Caco-2 (cell line): ENCODE data around the gene DCUN1D3. TPM values are rescaled to one million over a fixed set of nuclear protein-coding genes. Genes with fewer than 3 reads are reported as not detected.

Experiments
- BruUV-seq: library from RNA; stranded (reverse); fragments of 400-500 nt; replicated peaks from 2 replicates; lab custom pipeline; 2021; lab: Mats Ljungman, UMichigan
- CTCF ChIA-PET: fragments of 300-600 bp; sonication (Branson Sonifier 250); formaldehyde crosslinking; loops from one replicate; lab custom pipeline; 2022; ENCODE audit warnings: antibody characterized with exemption; lab: Charles Lee
- POLR2A ChIA-PET: fragments of 300-600 bp; sonication (Branson Sonifier 250); formaldehyde crosslinking; loops from one replicate; lab custom pipeline; 2022; ENCODE audit warnings: antibody characterized with exemption; lab: Charles Lee
- DNase-seq, 2 experiments: peaks; one replicate each; pipeline versions ENCODE4 v3.0.0 to v3.0.0-alpha.2; 2020 to 2022
- H3K27me3 ChIP-seq: replicated peaks from 2 replicates; pipeline ENCODE4 v1.6.0; 2011; ENCODE audit warnings: low read length; ENCODE audit not compliant: control insufficient read depth, insufficient read depth
- H3K36me3 ChIP-seq: 2 replicates; pipeline ENCODE4 v1.5.1; 2011; ENCODE audit warnings: low read length; ENCODE audit not compliant: control insufficient read depth, insufficient read depth
- H3K4me1 ChIP-seq: fragments of 250-450 bp; sonication (Bioruptor Pico); 2 replicates; pipeline ENCODE4 v1.5.1; 2020; ENCODE audit warnings: mild to moderate bottlenecking
- H3K4me3 ChIP-seq: 2 replicates; pipeline ENCODE4 v1.5.1; 2011; ENCODE audit warnings: low read depth, mild to moderate bottlenecking, control low read depth, low read length
- H3K9me3 ChIP-seq: fragments of 250-450 bp; sonication (Bioruptor Pico); 2 replicates; pipeline ENCODE4 v1.5.1; 2020; ENCODE audit warnings: mild to moderate bottlenecking, moderate library complexity
- H3K27ac Mint-ChIP-seq: one replicate; pipeline ENCODE4 v1.8.0; 2022; ENCODE audit warnings: mixed read lengths; ENCODE audit not compliant: unreplicated experiment
- H3K27me3 Mint-ChIP-seq: one replicate; pipeline ENCODE4 v1.8.0; 2022; ENCODE audit warnings: mixed read lengths; ENCODE audit not compliant: insufficient read depth, unreplicated experiment
- H3K36me3 Mint-ChIP-seq: one replicate; pipeline ENCODE4 v1.8.0; 2022; ENCODE audit warnings: mild to moderate bottlenecking, mixed read lengths; ENCODE audit not compliant: insufficient read depth, unreplicated experiment
- H3K4me1 Mint-ChIP-seq: one replicate; pipeline ENCODE4 v1.8.0; 2022; ENCODE audit warnings: low read depth, mixed read lengths; ENCODE audit not compliant: unreplicated experiment
- H3K4me3 Mint-ChIP-seq: one replicate; pipeline ENCODE4 v1.8.0; 2022; ENCODE audit warnings: mild to moderate bottlenecking, moderate library complexity, mixed read lengths; ENCODE audit not compliant: unreplicated experiment
- H3K9me3 Mint-ChIP-seq: one replicate; pipeline ENCODE4 v1.8.0; 2022; ENCODE audit warnings: mixed read lengths; ENCODE audit not compliant: unreplicated experiment
- intact Hi-C: fragments of 100-400 bp; cut with micrococcal nuclease; formaldehyde crosslinking; loops from one replicate; pipeline ENCODE4 v1.10.0; 2022; ENCODE audit not compliant: unreplicated experiment
- total RNA-seq: library from RNA; stranded (reverse); gene quantifications from 2 replicates; pipeline ENCODE4 v1.2.3, GENCODE V29; 2022
- TF ChIP-seq, protein P1 (sequence below), 2 experiments: fragments of 200-600 bp in 1 of 2; IDR thresholded peaks; 1 replicate in 1 of 2; 2 replicates in 1 of 2; pipeline versions ENCODE4 v1.5.1 to v1.8.0; 2011 to 2022; ENCODE audit warnings: antibody characterized with exemption in 1 of 2, control low read depth in 1 of 2, inconsistent platforms in 1 of 2, low read depth in 1 of 2, low read length in 1 of 2, mild to moderate bottlenecking in 1 of 2, moderate library complexity in 1 of 2; ENCODE audit not compliant: insufficient read depth in 1 of 2, severe bottlenecking in 1 of 2, unreplicated experiment in 1 of 2

DCUN1D3 gene
- total RNA-seq, 1 experiment from 2014 or later: 19.2 TPM

DNA sequence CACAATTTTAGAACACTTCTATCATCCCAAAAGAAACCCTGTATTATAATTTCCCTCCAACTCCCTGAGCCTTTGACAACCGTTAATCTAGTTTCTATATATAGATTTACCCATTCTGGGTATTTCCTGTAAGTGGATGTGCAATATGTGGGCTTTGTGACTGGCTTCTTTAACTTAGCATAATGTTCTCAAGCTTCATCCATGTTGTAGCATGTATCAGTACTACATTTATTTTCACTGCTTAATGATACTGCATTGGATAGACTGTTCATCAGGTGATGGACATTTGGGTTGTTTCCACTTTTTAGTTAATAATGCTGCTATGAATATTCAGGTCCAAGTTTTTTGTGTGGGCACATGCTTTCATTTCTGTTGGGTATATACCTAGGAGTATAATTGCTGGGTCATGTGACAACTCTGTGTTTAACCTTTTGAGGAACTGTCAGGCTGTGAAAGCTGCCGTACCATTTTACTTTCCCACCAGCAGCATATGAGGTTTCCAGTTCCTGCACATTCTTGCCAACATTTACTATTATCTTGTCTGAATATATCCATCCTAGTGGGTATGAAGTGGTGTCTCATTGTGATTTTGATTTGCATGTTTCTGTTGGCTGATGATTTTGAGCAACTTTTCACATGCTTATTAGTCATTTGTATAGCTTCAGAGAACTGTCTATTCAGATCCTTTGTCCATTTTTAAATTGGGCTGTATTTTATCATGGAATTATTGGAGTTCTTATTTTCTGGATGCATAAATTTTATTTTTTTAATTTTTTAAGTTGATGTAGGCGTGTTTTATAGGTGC lies 77.4 kb downstream of the DCUN1D3 start:
- TF ChIP-seq, protein P1, sequence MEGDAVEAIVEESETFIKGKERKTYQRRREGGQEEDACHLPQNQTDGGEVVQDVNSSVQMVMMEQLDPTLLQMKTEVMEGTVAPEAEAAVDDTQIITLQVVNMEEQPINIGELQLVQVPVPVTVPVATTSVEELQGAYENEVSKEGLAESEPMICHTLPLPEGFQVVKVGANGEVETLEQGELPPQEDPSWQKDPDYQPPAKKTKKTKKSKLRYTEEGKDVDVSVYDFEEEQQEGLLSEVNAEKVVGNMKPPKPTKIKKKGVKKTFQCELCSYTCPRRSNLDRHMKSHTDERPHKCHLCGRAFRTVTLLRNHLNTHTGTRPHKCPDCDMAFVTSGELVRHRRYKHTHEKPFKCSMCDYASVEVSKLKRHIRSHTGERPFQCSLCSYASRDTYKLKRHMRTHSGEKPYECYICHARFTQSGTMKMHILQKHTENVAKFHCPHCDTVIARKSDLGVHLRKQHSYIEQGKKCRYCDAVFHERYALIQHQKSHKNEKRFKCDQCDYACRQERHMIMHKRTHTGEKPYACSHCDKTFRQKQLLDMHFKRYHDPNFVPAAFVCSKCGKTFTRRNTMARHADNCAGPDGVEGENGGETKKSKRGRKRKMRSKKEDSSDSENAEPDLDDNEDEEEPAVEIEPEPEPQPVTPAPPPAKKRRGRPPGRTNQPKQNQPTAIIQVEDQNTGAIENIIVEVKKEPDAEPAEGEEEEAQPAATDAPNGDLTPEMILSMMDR (IDR thresholded peaks at IDR 0.05; ENCODE audit: insufficient read depth in 1 of 2, low read depth in 1 of 2, low read length in 1 of 2, severe bottlenecking in 1 of 2, unreplicated experiment in 1 of 2): no peak
- Mint-ChIP-seq H3K9me3 (no peaks in the 10 kb centered on the region), H3K27ac (no peak overlapping the region), H3K4me3 (no peak overlapping the region), H3K4me1 (no peaks in the 10 kb centered on the region), H3K27me3 (no peaks in the 10 kb centered on the region), H3K36me3 (peaks cover 6% of the 10 kb centered on the region)
- BruUV-seq: no TSS peak
- intact Hi-C loops: no loop called here
- no peaks in the 10 kb centered on the region for H3K4me1 ChIP-seq
- no peak overlapping the region for H3K4me3 ChIP-seq
- H3K9me3 ChIP-seq: no peaks in the 10 kb centered on the region
- ChIA-PET CTCF (no interaction called here), POLR2A (no interaction called here)
- no peak for DNase-seq
- H3K27me3 ChIP-seq: no peaks in the 10 kb centered on the region
- no peaks in the 10 kb centered on the region; the same call in 1 of the 2 replicates for H3K36me3 ChIP-seq

DNA sequence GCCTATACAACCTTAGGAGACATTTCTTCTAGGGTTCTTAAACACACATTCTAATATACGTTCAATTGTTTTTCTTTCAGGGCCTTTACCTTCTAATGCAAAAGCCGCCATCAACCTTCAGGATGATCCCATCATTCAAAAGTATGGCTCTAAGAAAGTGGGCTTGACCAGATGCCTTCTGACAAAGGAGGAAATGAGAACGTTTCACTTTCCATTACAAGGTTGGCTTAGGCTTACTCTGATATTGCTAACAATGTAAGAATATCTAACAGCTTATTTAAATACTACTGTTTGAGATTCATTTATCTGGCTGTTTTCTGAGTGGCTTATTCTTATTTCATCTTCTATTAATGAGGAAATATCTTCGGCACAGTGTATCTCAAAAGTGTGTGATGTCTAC lies 78.5 kb downstream of the DCUN1D3 start:
- no peak overlapping the region for H3K4me3 Mint-ChIP-seq
- intact Hi-C loops: no loop called here

DNA sequence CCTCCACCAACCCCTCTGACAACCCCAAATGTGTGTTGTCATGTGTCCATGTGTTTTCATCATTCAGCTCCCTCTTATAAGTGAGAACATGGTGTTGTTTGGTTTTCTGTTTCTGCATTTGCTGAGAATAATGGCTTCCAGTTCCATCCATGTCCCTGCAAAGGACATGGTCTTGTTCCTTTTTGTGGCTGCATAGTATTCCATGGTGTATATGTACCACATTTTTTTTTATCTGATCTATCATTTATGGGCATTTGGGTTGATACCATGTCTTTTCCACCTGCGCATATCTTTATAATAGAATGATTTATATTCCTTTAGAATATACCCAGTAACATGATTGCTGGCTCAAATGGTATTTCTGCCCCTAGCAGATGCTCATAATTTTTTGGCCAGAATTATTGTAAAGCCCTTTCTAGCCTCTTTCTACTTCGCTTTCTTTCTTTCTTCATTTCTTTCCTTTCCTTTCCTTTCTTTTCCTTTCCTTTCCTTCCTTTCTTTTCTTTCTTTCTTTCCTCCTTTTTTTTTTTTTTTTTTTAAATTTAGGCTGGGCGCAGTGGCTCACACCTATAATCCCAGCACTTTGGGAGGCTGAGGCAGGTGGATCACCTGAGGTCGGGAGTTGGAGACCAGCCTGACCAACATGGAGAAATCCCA lies 81.1 kb downstream of the DCUN1D3 start:
- Histone ChIP-seq H3K27me3 (no peaks in the 10 kb centered on the region), H3K36me3 (no peaks in the 10 kb centered on the region; the same call in 1 of the 2 replicates), H3K4me3 (no peak overlapping the region), H3K4me1 (no peaks in the 10 kb centered on the region), H3K9me3 (no peaks in the 10 kb centered on the region)
- peaks cover 6% of the 10 kb centered on the region for H3K36me3 Mint-ChIP-seq
- H3K27ac Mint-ChIP-seq: no peak overlapping the region
- H3K4me3 Mint-ChIP-seq: no peak overlapping the region
- POLR2A ChIA-PET: no interaction called here
- TF ChIP-seq, protein P1 (IDR thresholded peaks at IDR 0.05; ENCODE audit: insufficient read depth in 1 of 2, low read depth in 1 of 2, low read length in 1 of 2, severe bottlenecking in 1 of 2, unreplicated experiment in 1 of 2): no peak
- no peaks in the 10 kb centered on the region for H3K4me1 Mint-ChIP-seq
- intact Hi-C loops: no loop called here
- DNase-seq: no peak
- no TSS peak for BruUV-seq
- no peaks in the 10 kb centered on the region for H3K9me3 Mint-ChIP-seq
- no peaks in the 10 kb centered on the region for H3K27me3 Mint-ChIP-seq
- CTCF ChIA-PET: no interaction called here

More for the DNA sequence above, 78.5 kb downstream of the DCUN1D3 start:
- CTCF ChIA-PET: no interaction called here
- Mint-ChIP-seq H3K36me3 (peaks cover 6% of the 10 kb centered on the region), H3K27ac (no peak overlapping the region), H3K9me3 (no peaks in the 10 kb centered on the region), H3K27me3 (no peaks in the 10 kb centered on the region), H3K4me1 (no peaks in the 10 kb centered on the region)
- TF ChIP-seq, protein P1 (IDR thresholded peaks at IDR 0.05; ENCODE audit: insufficient read depth in 1 of 2, low read depth in 1 of 2, low read length in 1 of 2, severe bottlenecking in 1 of 2, unreplicated experiment in 1 of 2): no peak
- DNase-seq: no peak
- POLR2A ChIA-PET: no interaction called here
- no TSS peak for BruUV-seq
- Histone ChIP-seq H3K27me3 (no peaks in the 10 kb centered on the region), H3K4me1 (no peaks in the 10 kb centered on the region), H3K36me3 (no peaks in the 10 kb centered on the region; the same call in 1 of the 2 replicates), H3K4me3 (no peak overlapping the region), H3K9me3 (no peaks in the 10 kb centered on the region)
